GM23338 (cell line): ENCODE results near the gene ROBO3. TPM values are rescaled to one million over a fixed set of nuclear protein-coding genes. Genes with fewer than 3 reads are reported as not detected.

Source experiments
- ATAC-seq: fragments of 200-7000 bp; cut with Tn5 transposase; 3 replicates; pipeline ENCODE4 v1.9.1; 2020
- DNase-seq: peaks from one replicate; pipeline ENCODE4 v3.0.0-alpha.2; 2015; ENCODE audit warnings: low spot score
- H2AFZ ChIP-seq: fragments of 200-600 bp; sonication (generic); 2 replicates; pipeline ENCODE4 v1.8.0; 2016; ENCODE audit warnings: antibody characterized with exemption, mild to moderate bottlenecking, moderate library complexity
- H3F3A ChIP-seq: fragments of 200-600 bp; sonication (generic); replicated peaks from 2 replicates; pipeline ENCODE4 v1.8.0; 2017; ENCODE audit warnings: antibody characterized with exemption, mixed run types, low read depth
- H3K27ac ChIP-seq: fragments of 200-600 bp; sonication (generic); 2 replicates; pipeline ENCODE4 v1.6.1; 2016; ENCODE audit warnings: low read depth
- H3K27me3 ChIP-seq: fragments of 200-600 bp; sonication (generic); 2 replicates; pipeline ENCODE4 v1.8.0; 2016; ENCODE audit warnings: mild to moderate bottlenecking, mixed run types, moderate library complexity; ENCODE audit not compliant: insufficient read depth
- H3K36me3 ChIP-seq: fragments of 200-600 bp; sonication (generic); 2 replicates; pipeline ENCODE4 v1.8.0; 2016; ENCODE audit warnings: mild to moderate bottlenecking; ENCODE audit not compliant: insufficient read depth
- H3K4me1 ChIP-seq: fragments of 200-600 bp; sonication (generic); 2 replicates; pipeline ENCODE4 v1.8.0; 2016; ENCODE audit warnings: mild to moderate bottlenecking, moderate library complexity; ENCODE audit not compliant: insufficient read depth
- H3K4me2 ChIP-seq: fragments of 200-600 bp; sonication (generic); 2 replicates; pipeline ENCODE4 v1.7.1; 2017; ENCODE audit warnings: mixed run types
- H3K4me3 ChIP-seq: fragments of 200-600 bp; sonication (generic); 2 replicates; pipeline ENCODE4 v1.6.1; 2016; ENCODE audit warnings: mixed run types
- H3K79me2 ChIP-seq: fragments of 200-600 bp; sonication (generic); replicated peaks from 2 replicates; pipeline ENCODE4 v1.8.0; 2017; ENCODE audit warnings: mild to moderate bottlenecking; ENCODE audit not compliant: insufficient read depth
- H3K9me2 ChIP-seq: fragments of 200-600 bp; sonication (generic); 2 replicates; pipeline ENCODE4 v1.8.0; 2017; ENCODE audit not compliant: insufficient read depth
- H4K20me1 ChIP-seq: fragments of 200-600 bp; sonication (generic); replicated peaks from 2 replicates; pipeline ENCODE4 v1.8.0; 2017; ENCODE audit warnings: mild to moderate bottlenecking; ENCODE audit not compliant: insufficient read depth
- H3K27ac Mint-ChIP-seq: 2 replicates; pipeline ENCODE4 v1.8.0; 2020; ENCODE audit warnings: inconsistent platforms, mild to moderate bottlenecking, moderate library complexity, mixed read lengths
- H3K27me3 Mint-ChIP-seq: 3 replicates; pipeline ENCODE4 v1.8.0; 2022; ENCODE audit warnings: low read depth, mild to moderate bottlenecking, moderate library complexity, mixed read lengths, inconsistent platforms; ENCODE audit not compliant: insufficient read depth, poor library complexity
- H3K36me3 Mint-ChIP-seq: 3 replicates; pipeline ENCODE4 v1.8.0; 2021; ENCODE audit warnings: low read depth, mild to moderate bottlenecking, inconsistent platforms, moderate library complexity, mixed read lengths
- H3K4me1 Mint-ChIP-seq: 3 replicates; pipeline ENCODE4 v1.8.0; 2020; ENCODE audit warnings: mild to moderate bottlenecking, inconsistent platforms, mixed read lengths
- H3K4me3 Mint-ChIP-seq: 3 replicates; pipeline ENCODE4 v1.8.0; 2021; ENCODE audit warnings: moderate library complexity, mild to moderate bottlenecking, inconsistent platforms, mixed read lengths
- H3K9me3 Mint-ChIP-seq: 3 replicates; pipeline ENCODE4 v1.8.0; 2020; ENCODE audit warnings: moderate library complexity, mild to moderate bottlenecking, inconsistent platforms, mixed read lengths
- CREB1 ChIP-seq: fragments of 250-450 bp; sonication (Bioruptor Pico); IDR thresholded peaks from 2 replicates; pipeline ENCODE4 v1.5.0; 2020; ENCODE audit warnings: low read depth, mild to moderate bottlenecking, moderate library complexity
- CTCF ChIP-seq, 2 experiments: fragments of 200-600 bp in 1 of 2; sonication (generic) in 1 of 2; conservative IDR thresholded peaks; 2 replicates each; pipeline versions ENCODE4 v1.5.1 to v1.6.1; 2016 to 2017; ENCODE audit warnings: antibody characterized with exemption in 2 of 2, low read depth in 2 of 2, mild to moderate bottlenecking in 2 of 2, moderate library complexity in 1 of 2
- ETS1 ChIP-seq: IDR thresholded peaks from 2 replicates; pipeline ENCODE4 v1.6.1; 2016; ENCODE audit warnings: antibody characterized with exemption
- EZH2 ChIP-seq: fragments of 200-600 bp; sonication (generic); IDR thresholded peaks from one replicate; pipeline ENCODE4 v1.8.0; 2017; ENCODE audit warnings: antibody characterized with exemption, mild to moderate bottlenecking, low read depth; ENCODE audit not compliant: unreplicated experiment
- EZH2phosphoT487 ChIP-seq: fragments of 200-600 bp; sonication (generic); IDR thresholded peaks from one replicate; pipeline ENCODE4 v1.8.1; 2018; ENCODE audit warnings: antibody characterized with exemption; ENCODE audit not compliant: unreplicated experiment
- JUNB ChIP-seq: IDR thresholded peaks from one replicate; pipeline ENCODE4 v1.6.1; 2016; ENCODE audit warnings: antibody characterized with exemption; ENCODE audit not compliant: unreplicated experiment
- NANOG ChIP-seq: IDR thresholded peaks from 2 replicates; pipeline ENCODE4 v1.6.1; 2016; ENCODE audit warnings: antibody characterized with exemption, borderline replicate concordance
- POLR2AphosphoS5 ChIP-seq: IDR thresholded peaks from 2 replicates; pipeline ENCODE4 v1.6.1; 2016; ENCODE audit warnings: antibody characterized with exemption, low read depth
- REST ChIP-seq: IDR thresholded peaks from one replicate; pipeline ENCODE4 v1.6.1; 2018; ENCODE audit warnings: antibody characterized with exemption; ENCODE audit not compliant: unreplicated experiment
- STAT1 ChIP-seq: IDR thresholded peaks from one replicate; pipeline ENCODE4 v1.6.1; 2016; ENCODE audit warnings: antibody characterized with exemption; ENCODE audit not compliant: unreplicated experiment
- ZNF114 ChIP-seq: fragments of 250-450 bp; sonication (Bioruptor Pico); IDR thresholded peaks from 2 replicates; pipeline ENCODE4 v1.5.0; 2020; ENCODE audit warnings: mild to moderate bottlenecking, moderate library complexity
- ZNF331 ChIP-seq: fragments of 250-450 bp; sonication (Bioruptor Pico); IDR thresholded peaks from 2 replicates; pipeline ENCODE4 v1.5.0; 2020; ENCODE audit warnings: low read depth, mild to moderate bottlenecking, moderate library complexity
- ZNF462 ChIP-seq: fragments of 250-450 bp; sonication (Bioruptor Pico); IDR thresholded peaks from 2 replicates; pipeline ENCODE4 v1.5.0; 2020; ENCODE audit warnings: mild to moderate bottlenecking, moderate library complexity
- polyA plus RNA-seq: library from polyadenylated mRNA; unstranded; fragments of >200 nt; fragmentation: Nextera tagmentation; extraction: Ambion mirVana; gene quantifications from 2 replicates; pipeline ENCODE4 v1.2.1, GENCODE V29; 2016
- total RNA-seq: library from RNA; depleted of rRNA; stranded (reverse); fragments of >200 nt; shearing (Covaris generic); gene quantifications from 2 replicates; pipeline ENCODE4 v1.2.3, GENCODE V29; 2014

ROBO3 gene
- total and polyA plus RNA-seq, 2 experiments from 2014 or later: 17.0 to 21.4 TPM

GRCh38 chr11:124817036-124817435 lies 48.2 kb upstream of the ROBO3 start:
- no peaks in the 10 kb centered on the region for H4K20me1 ChIP-seq
- no peak overlapping the region for H3K27ac Mint-ChIP-seq
- H3K9me2 ChIP-seq: no peaks in the 10 kb centered on the region
- no peaks in the 10 kb centered on the region for H3K27me3 ChIP-seq
- H3K9me3 Mint-ChIP-seq: peaks cover 4% of the 10 kb centered on the region; the same call in 2 of the 3 replicates
- no peak for TF ChIP-seq CREB1 (CRISPR knock-in tag)
- TF ChIP-seq ZNF462: no peak
- TF ChIP-seq ZNF331 (CRISPR knock-in tag): no peak
- TF ChIP-seq ZNF114 (CRISPR knock-in tag): no peak
- TF ChIP-seq EZH2phosphoT487: no peak
- no peak for TF ChIP-seq REST
- no peak for TF ChIP-seq ETS1
- TF ChIP-seq POLR2AphosphoS5: no peak
- no peak for TF ChIP-seq NANOG
- no peak for TF ChIP-seq STAT1
- TF ChIP-seq EZH2: no peak
- no peak for TF ChIP-seq CTCF (conservative IDR thresholded peaks at IDR 0.05; ENCODE audit: low read depth in 2 of 2)
- no peak for TF ChIP-seq JUNB
- no peaks in the 10 kb centered on the region for H3K36me3 Mint-ChIP-seq
- no peaks in the 10 kb centered on the region; the same call in 2 of the 3 replicates for H3K4me1 Mint-ChIP-seq
- H3K4me3 ChIP-seq: no peak overlapping the region
- no peaks in the 10 kb centered on the region for H3K79me2 ChIP-seq
- no peak overlapping the region for H3K4me3 Mint-ChIP-seq
- DNase-seq: no peak
- H3K27me3 Mint-ChIP-seq: peaks cover 6% of the 10 kb centered on the region
- H3K36me3 ChIP-seq: no peaks in the 10 kb centered on the region
- H3K4me1 ChIP-seq: no peaks in the 10 kb centered on the region
- H2AFZ ChIP-seq: no peak overlapping the region
- no peaks in the 10 kb centered on the region for H3F3A ChIP-seq
- H3K4me2 ChIP-seq: no peak overlapping the region
- no peak for ATAC-seq
- no peak overlapping the region for H3K27ac ChIP-seq
